GM18909 (cell line): ENCODE data around the gene CPT1B.
"Not testable (repeated sequence)": the region's sequence is repeated elsewhere in the genome, so short reads cannot be mapped to it uniquely, and the experiment has no call there.

ENCODE experiments used
- ATAC-seq: cut with Tn5 transposase; IDR thresholded peaks from one replicate; pipeline ENCODE4 v1.9.1; 2021; ENCODE audit warnings: mild to moderate bottlenecking; ENCODE audit not compliant: unreplicated experiment, poor library complexity

Gene CPT1B

GRCh38 chr22:50548040-50548920 is 29.9 kb downstream of the CPT1B start:
- ATAC-seq: no peak

- ATAC-seq: no peak
Observed at GRCh38 chr22:50547263-50547985, 30.8 kb downstream of the CPT1B start.

DNA sequence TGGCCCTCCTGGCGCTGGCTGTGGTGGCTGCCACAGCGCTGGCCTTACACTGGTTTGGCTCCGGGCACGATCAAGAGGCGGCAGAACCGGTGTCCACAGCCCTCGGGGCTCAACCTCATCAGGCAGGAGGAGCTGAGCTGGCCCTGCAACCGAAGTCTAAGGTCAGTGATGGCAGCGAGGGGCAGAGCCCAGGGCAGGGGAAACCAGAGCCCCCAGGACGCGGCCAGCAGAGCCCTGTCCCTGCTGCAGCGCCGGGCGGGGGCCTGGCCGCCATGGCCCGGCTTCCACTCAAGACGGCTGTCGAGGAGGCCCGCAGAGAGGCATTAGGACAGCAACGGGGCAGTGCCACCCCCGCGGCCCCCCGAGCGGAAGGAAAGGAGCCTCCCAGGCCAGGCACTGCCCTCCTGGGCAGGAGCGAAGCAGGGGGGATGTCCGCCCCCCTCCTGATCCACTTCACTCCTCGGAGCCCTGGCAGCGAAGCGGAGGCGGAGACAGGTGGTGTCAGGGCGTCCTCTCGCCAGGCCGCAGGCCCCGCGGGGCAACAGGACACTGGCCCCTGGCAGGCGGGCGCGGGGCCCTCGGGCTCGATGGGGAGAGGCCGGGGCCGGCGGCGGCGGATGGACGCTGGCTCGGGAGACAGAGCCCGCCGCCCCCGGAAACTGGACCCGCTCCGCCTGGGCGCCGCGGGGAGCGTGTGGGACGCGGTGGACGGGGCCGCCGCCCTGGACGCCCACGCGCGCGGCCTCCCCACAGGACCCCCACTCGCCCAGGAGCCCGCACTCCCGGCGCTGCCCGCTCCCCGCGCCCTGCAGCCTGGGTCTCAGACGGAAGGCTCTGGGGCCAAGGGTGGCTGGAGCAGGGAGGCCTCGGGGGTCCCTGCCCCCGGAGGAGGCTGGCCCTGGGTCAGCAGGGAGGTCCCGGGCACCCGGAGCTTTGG is 31.6 kb downstream of the CPT1B start:
- no peak for ATAC-seq

DNA sequence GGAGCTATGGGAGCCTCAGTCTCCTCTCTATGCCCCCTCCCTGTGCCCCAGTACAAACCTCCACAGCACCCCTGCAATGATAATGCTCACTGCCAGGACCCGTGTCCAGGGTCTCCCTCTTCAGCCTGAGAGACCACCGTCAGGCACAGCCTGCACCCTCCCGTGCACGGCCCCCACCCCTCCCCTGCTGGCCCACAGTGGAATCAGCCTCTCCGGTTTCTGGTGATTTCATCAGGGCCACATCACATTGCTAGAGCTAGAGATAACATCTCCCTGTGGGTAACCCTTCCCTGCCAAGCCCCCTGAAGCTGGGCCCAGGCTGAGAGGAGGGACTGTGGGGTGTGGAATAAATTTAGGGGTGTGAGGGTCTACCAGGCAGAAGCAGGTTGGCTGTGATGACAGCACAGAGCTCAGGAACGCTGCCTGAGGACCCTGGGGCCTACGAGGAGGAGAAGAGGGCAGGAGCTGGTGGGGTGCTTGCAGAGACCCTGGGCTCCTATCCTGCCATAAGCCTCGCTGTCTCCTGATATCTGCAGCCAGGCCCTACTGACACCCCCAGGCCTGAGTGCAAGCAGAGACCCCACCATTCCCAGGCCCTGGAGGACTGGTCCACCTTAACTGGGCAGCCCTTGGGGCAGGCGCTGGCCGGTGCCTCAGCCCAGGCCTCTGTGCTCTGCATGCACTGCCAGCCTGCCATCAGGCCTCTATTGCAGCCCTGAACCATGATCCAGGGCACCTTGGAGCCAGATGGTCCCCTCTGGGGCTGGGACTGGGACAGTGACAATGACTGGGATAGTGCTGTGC is 32.5 kb downstream of the CPT1B start, which contains the start of gene KLHDC7B:
Gene KLHDC7B, plus strand, starts transcription at position 378 of the 804 bp plus-strand sequence. Its CDS starts 345 bp downstream, at position 723.
- no peak for ATAC-seq

- no peak for ATAC-seq
Observed at GRCh38 chr22:50544746-50545253, 33.4 kb downstream of the CPT1B start.

DNA sequence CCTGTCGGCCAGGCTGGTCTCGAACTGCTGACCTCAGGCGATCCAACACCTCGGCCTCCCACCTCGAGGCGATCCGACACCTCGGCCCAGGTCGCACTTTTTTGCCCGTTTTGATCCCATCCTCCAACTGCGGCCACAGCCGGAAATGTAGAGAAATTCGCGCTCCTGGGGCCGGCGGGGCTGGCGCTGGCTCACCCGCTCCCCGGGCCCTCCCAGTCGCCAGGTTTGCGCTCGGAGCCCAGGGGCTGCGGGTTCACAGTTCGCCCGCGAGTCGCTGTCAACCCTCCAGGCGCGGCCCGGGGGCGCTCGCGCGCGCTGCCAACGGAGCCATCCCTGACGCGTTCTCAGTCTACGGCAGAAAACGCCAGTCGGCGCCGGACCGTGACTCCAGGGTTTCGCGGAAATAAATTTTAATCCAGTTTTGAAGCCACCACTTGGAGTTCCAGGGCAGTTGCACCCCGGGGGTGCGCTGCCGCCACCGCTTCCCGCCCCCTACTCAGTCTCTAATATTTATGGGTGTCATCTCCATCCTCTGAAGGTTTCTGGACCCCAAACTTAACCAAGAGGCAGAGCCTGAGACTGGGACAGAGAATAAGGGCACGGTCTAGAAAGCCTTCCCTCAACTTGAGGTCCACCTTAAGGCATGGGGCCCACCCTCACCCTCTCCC is 34.0 kb downstream of the CPT1B start:
- ATAC-seq: no peak

DNA sequence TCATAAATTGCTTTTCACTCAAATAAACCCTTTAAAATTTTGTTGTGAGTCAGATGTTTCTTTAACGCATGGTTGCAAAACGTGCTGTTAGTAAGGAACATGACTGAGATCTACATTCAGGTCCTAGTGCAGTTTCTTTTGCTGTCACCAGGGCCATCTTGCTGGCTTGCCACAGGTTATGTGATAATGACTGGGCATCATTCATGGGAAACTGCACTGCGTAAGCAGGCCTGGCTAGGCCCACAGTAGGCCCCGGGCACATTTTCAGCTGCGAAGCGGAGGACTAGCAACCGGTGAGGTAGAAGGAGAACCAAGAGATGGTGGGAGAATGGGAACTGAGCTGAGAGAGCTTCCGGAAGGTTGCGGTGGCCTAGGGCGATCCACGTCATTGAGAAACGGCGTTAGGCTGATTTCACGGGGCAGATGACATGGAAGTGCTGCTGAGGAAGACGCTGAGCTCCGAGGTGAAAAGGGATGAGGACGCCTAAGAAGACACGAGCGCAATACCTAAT is 35.8 kb downstream of the CPT1B start:
- ATAC-seq: no peak

DNA sequence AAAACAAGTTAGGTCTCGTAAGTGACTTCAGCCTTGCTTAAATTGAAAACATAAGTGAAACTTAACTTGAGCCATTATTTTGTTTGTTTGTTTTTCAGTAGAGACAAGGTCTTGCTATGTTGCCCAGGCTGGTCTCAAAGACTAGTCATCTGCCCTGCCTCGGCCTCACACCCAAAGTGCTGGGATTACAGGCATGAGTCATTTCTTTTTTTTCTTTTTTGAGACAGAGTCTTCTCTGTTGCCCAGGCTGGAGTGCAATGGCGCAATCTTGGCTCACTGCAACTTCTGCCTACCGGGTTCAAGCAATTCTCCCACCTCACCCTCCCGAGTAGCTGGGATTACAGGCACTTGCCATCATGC is 36.6 kb downstream of the CPT1B start:
- ATAC-seq: not testable (repeated sequence)

GRCh38 chr22:50540381-50540780 is 37.8 kb downstream of the CPT1B start:
- no peak for ATAC-seq

DNA sequence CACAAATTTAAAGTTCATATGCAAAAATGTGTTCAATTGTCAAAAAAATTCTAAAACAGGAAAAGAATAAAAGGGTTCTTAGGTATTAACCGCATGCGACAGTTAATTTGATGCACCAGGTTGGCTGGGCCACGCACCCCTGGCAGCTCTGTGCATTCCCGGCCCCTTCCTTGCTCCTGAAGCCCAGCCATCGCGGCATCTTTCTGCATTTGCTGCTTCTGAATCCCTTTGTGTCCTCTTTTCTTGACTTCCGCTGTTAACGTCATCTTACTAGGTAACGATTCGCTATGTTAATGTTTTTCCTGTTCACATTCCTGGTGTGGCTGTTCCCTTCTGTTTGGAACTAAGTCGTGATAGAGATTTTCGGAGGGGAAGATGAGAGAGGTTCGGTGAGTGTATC is 40.5 kb downstream of the CPT1B start:
- no peak for ATAC-seq

DNA sequence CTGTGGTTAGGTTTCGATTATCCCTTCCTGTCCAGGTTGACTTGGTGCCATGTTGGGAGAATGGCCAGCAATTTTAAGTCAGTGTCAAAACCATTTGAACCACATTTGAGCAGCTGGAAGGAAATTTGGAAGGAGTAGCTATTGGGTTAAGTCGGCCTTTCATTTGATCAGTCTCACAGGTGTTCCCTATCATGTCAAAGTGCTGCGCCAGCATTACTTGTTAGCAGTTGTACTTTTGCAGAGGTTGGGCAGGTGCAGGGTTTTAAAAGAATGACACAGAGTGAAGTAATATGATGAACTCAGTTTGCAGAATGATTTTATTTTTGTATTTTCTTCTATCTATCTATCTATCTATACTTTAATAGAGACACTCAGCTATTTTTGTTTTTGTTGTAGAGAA is 42.0 kb downstream of the CPT1B start:
- ATAC-seq: no peak

- no peak for ATAC-seq
Observed at GRCh38 chr22:50535113-50535512, 43.1 kb downstream of the CPT1B start.

- ATAC-seq: not testable (repeated sequence)
Observed at GRCh38 chr22:50533856-50534711, 44.1 kb downstream of the CPT1B start.

- no peak for ATAC-seq
Observed at GRCh38 chr22:50532824-50533796, 45.1 kb downstream of the CPT1B start.

GRCh38 chr22:50531962-50532674 is 46.1 kb downstream of the CPT1B start:
- ATAC-seq: no peak

DNA sequence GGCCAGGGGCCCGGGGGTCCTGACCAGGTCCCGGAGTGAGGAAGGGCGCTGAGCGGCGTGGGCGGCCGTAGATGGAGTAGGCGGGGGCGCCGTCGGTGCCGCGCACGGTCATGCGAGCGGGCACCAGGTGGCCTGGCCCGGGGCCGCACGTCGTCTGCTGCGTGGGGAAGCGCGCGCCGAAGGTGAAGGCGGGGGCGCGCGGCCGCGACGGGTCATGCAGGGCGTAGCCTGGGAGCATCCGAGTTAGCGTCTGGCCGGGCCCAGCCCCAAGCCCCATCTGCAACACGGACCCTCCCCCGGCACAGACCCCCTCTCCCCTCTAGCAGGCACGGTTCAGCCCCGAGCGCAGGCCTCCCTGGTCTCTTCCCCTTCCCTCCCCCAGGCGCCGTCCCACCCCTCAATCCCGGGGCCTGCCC is 46.7 kb downstream of the CPT1B start:
- no peak for ATAC-seq
